ENCODE measurements around the gene FBXO8. TPM values are rescaled to one million over a fixed set of nuclear protein-coding genes. Genes with fewer than 3 reads are reported as not detected.

Gene FBXO8
- total and polyA plus RNA-seq, 2 donors = 25.6 to 33.0 TPM

GRCh38 chr4:174193438-174194374 lies 89.8 kb downstream of the FBXO8 start:
- Histone ChIP-seq H3K27ac (ENCODE audit: low read depth in 1 of 2, low read length in 1 of 2) (no peak overlapping the region), H3K27me3 (ENCODE audit: control insufficient read depth in 2 of 2, insufficient read depth in 1 of 2, low read length in 1 of 2) (no peaks in the 10 kb centered on the region), H3K4me1 (ENCODE audit: control insufficient read depth in 2 of 2, insufficient read depth in 2 of 2, low read length in 2 of 2) (no peaks in the 10 kb centered on the region), H3K9me3 (ENCODE audit: control insufficient read depth in 2 of 2, insufficient read depth in 1 of 2, low read length in 1 of 2) (no peaks in the 10 kb centered on the region), H3K36me3 (ENCODE audit: control insufficient read depth in 2 of 2, insufficient read depth in 2 of 2, low read length in 1 of 2) (no peaks in the 10 kb centered on the region), H3K4me3 (ENCODE audit: low read length in 2 of 2) (no peak overlapping the region)
- 94% methylated on average over 4 of the region's 4 CpGs for WGBS
- no peak for DNase-seq (ENCODE audit: low read depth in 6 of 9, low spot score in 9 of 9)

GRCh38 chr4:174192943-174193342 lies 90.5 kb downstream of the FBXO8 start:
- Histone ChIP-seq H3K27ac (ENCODE audit: low read depth in 1 of 2, low read length in 1 of 2) (no peak overlapping the region), H3K36me3 (ENCODE audit: control insufficient read depth in 2 of 2, insufficient read depth in 2 of 2, low read length in 1 of 2) (no peaks in the 10 kb centered on the region), H3K9me3 (ENCODE audit: control insufficient read depth in 2 of 2, insufficient read depth in 1 of 2, low read length in 1 of 2) (no peaks in the 10 kb centered on the region), H3K4me1 (ENCODE audit: control insufficient read depth in 2 of 2, insufficient read depth in 2 of 2, low read length in 2 of 2) (no peaks in the 10 kb centered on the region), H3K27me3 (ENCODE audit: control insufficient read depth in 2 of 2, insufficient read depth in 1 of 2, low read length in 1 of 2) (no peaks in the 10 kb centered on the region), H3K4me3 (ENCODE audit: low read length in 2 of 2) (no peak overlapping the region)
- no peak for DNase-seq (ENCODE audit: low read depth in 6 of 9, low spot score in 9 of 9)
- 92% methylated on average over 4 of the region's 4 CpGs for WGBS

- Histone ChIP-seq H3K27me3 (ENCODE audit: control insufficient read depth in 2 of 2, insufficient read depth in 1 of 2, low read length in 1 of 2) (no peaks in the 10 kb centered on the region), H3K4me3 (ENCODE audit: low read length in 2 of 2) (no peak overlapping the region), H3K9me3 (ENCODE audit: control insufficient read depth in 2 of 2, insufficient read depth in 1 of 2, low read length in 1 of 2) (no peaks in the 10 kb centered on the region), H3K36me3 (ENCODE audit: control insufficient read depth in 2 of 2, insufficient read depth in 2 of 2, low read length in 1 of 2) (no peaks in the 10 kb centered on the region), H3K27ac (ENCODE audit: low read depth in 1 of 2, low read length in 1 of 2) (no peak overlapping the region), H3K4me1 (ENCODE audit: control insufficient read depth in 2 of 2, insufficient read depth in 2 of 2, low read length in 2 of 2) (no peaks in the 10 kb centered on the region)
- WGBS = 92% methylated on average over 5 of the region's 5 CpGs
- no peak for DNase-seq (ENCODE audit: low read depth in 6 of 9, low spot score in 9 of 9)
Measured at GRCh38 chr4:174190832-174191500, 92.5 kb downstream of the FBXO8 start.

- H3K36me3 ChIP-seq (ENCODE audit: control insufficient read depth in 2 of 2, insufficient read depth in 2 of 2, low read length in 1 of 2) = no peaks in the 10 kb centered on the region
- 90% methylated on average over 5 of the region's 5 CpGs for WGBS
- H3K27ac ChIP-seq (ENCODE audit: low read depth in 1 of 2, low read length in 1 of 2) = no peak overlapping the region
- H3K4me1 ChIP-seq (ENCODE audit: control insufficient read depth in 2 of 2, insufficient read depth in 2 of 2, low read length in 2 of 2) = no peaks in the 10 kb centered on the region
- H3K9me3 ChIP-seq (ENCODE audit: control insufficient read depth in 2 of 2, insufficient read depth in 1 of 2, low read length in 1 of 2) = no peaks in the 10 kb centered on the region
- no peaks in the 10 kb centered on the region for H3K27me3 ChIP-seq (ENCODE audit: control insufficient read depth in 2 of 2, insufficient read depth in 1 of 2, low read length in 1 of 2)
- DNase-seq (ENCODE audit: low read depth in 6 of 9, low spot score in 9 of 9) = no peak
- H3K4me3 ChIP-seq (ENCODE audit: low read length in 2 of 2) = no peak overlapping the region
Measured at GRCh38 chr4:174189392-174190015, 94.0 kb downstream of the FBXO8 start.

Other genes starting within 250 kb of the FBXO8 start
- 17.1 TPM for gene CEP44, start 244 bp upstream of the FBXO8 start, total RNA-seq
- 13.9 TPM for gene CEP44, start 244 bp upstream of the FBXO8 start, polyA plus RNA-seq
- gene HPGD, start 238.8 kb upstream of the FBXO8 start, total RNA-seq = 51.6 TPM
- 24.7 TPM for gene HPGD, start 238.8 kb upstream of the FBXO8 start, polyA plus RNA-seq